MM.1S (cell line): ENCODE measurements around the gene CNOT2.

Source experiments
- DNase-seq: peaks from one replicate; pipeline ENCODE4 v3.0.0-alpha.2; 2015
- H2AFZ ChIP-seq: fragments of 300-600 bp; sonication (generic); 2 replicates; pipeline ENCODE4 v1.6.0; 2016; ENCODE audit warnings: antibody characterized with exemption, low read length
- H3F3A ChIP-seq: fragments of 300-600 bp; sonication (generic); 2 replicates; pipeline ENCODE4 v1.6.1; 2016; ENCODE audit warnings: mild to moderate bottlenecking, antibody characterized with exemption, low read length, moderate library complexity, mixed read lengths; ENCODE audit not compliant: insufficient read depth
- H3K27ac ChIP-seq: fragments of 300-600 bp; sonication (generic); 2 replicates; pipeline ENCODE4 v1.5.1; 2016; ENCODE audit warnings: mild to moderate bottlenecking, low read length
- H3K27me3 ChIP-seq: fragments of 300-600 bp; sonication (generic); replicated peaks from 2 replicates; pipeline ENCODE4 v1.6.0; 2016; ENCODE audit warnings: low read length; ENCODE audit not compliant: insufficient read depth
- H3K36me3 ChIP-seq: fragments of 300-600 bp; sonication (generic); replicated peaks from 2 replicates; pipeline ENCODE4 v1.6.1; 2016; ENCODE audit warnings: mild to moderate bottlenecking, low read length, mixed read lengths; ENCODE audit not compliant: insufficient read depth
- H3K4me1 ChIP-seq: fragments of 300-600 bp; sonication (generic); 2 replicates; pipeline ENCODE4 v1.6.1; 2016; ENCODE audit warnings: low read length, mixed read lengths
- H3K4me2 ChIP-seq: fragments of 300-600 bp; sonication (generic); 2 replicates; pipeline ENCODE4 v1.6.0; 2016; ENCODE audit warnings: low read depth, low read length
- H3K4me3 ChIP-seq: fragments of 300-600 bp; sonication (generic); 2 replicates; pipeline ENCODE4 v1.5.1; 2016; ENCODE audit warnings: low read length, mixed read lengths
- H3K79me2 ChIP-seq: fragments of 300-600 bp; sonication (generic); 2 replicates; pipeline ENCODE4 v1.6.1; 2016; ENCODE audit warnings: mixed run types, low read length, mixed read lengths
- H3K9ac ChIP-seq: fragments of 300-600 bp; sonication (generic); 2 replicates; pipeline ENCODE4 v1.6.1; 2016; ENCODE audit warnings: low read length, mixed read lengths
- H3K9me2 ChIP-seq: fragments of 300-600 bp; sonication (generic); replicated peaks from 2 replicates; pipeline ENCODE4 v1.6.1; 2016; ENCODE audit warnings: mild to moderate bottlenecking, low read length, mixed read lengths; ENCODE audit not compliant: insufficient read depth
- H3K9me3 ChIP-seq: fragments of 300-600 bp; sonication (generic); replicated peaks from 2 replicates; pipeline ENCODE4 v1.6.1; 2016; ENCODE audit warnings: mild to moderate bottlenecking, low read length, mixed read lengths; ENCODE audit not compliant: insufficient read depth
- H4K20me1 ChIP-seq: fragments of 300-600 bp; sonication (generic); 2 replicates; pipeline ENCODE4 v1.6.1; 2016; ENCODE audit warnings: mild to moderate bottlenecking, low read length, moderate library complexity, mixed read lengths; ENCODE audit not compliant: insufficient read depth
- CTCF ChIP-seq: fragments of 300-600 bp; sonication (generic); IDR thresholded peaks from 2 replicates; pipeline ENCODE4 v1.5.1; 2016; ENCODE audit warnings: antibody characterized with exemption, low read length, mixed read lengths
- EZH2 ChIP-seq: fragments of 300-600 bp; sonication (generic); optimal IDR thresholded peaks from 2 replicates; pipeline ENCODE3; 2017; ENCODE audit warnings: low read depth, mild to moderate bottlenecking, antibody characterized with exemption, low read length, mixed read lengths
- EZH2phosphoT487 ChIP-seq: fragments of 300-600 bp; sonication (generic); IDR thresholded peaks from 2 replicates; pipeline ENCODE4 v1.6.1; 2018; ENCODE audit warnings: antibody characterized with exemption, low read length

Gene CNOT2

GRCh38 chr12:70314145-70314544 is 70.9 kb downstream of the CNOT2 start:
- TF ChIP-seq EZH2phosphoT487 (no peak), CTCF (no peak), EZH2 (no peak)
- no peak for DNase-seq
- Histone ChIP-seq H2AFZ (no peak overlapping the region), H3K9me2 (no peaks in the 10 kb centered on the region), H3K27me3 (no peaks in the 10 kb centered on the region), H3K9me3 (no peaks in the 10 kb centered on the region), H3K36me3 (no peaks in the 10 kb centered on the region; the same call in 1 of the 2 replicates), H3K27ac (no peak overlapping the region), H3K4me3 (no peak overlapping the region), H3F3A (peaks cover 12% of the 10 kb centered on the region; the same call in 1 of the 2 replicates), H3K4me1 (peaks cover 20% of the 10 kb centered on the region), H4K20me1 (no peaks in the 10 kb centered on the region), H3K9ac (no peak overlapping the region), H3K79me2 (peaks cover 55% of the 10 kb centered on the region), H3K4me2 (no peak overlapping the region)

- DNase-seq: peak; percentile 73
- H3K79me2 ChIP-seq: peaks cover 45% of the 10 kb centered on the region
Measured at GRCh38 chr12:70317781-70318180, 74.5 kb downstream of the CNOT2 start.

GRCh38 chr12:70319605-70320004 is 76.4 kb downstream of the CNOT2 start:
- DNase-seq: no peak
- peaks cover 12% of the 10 kb centered on the region; the same call in 1 of the 2 replicates for H3F3A ChIP-seq
- peaks cover 20% of the 10 kb centered on the region for H3K4me1 ChIP-seq
- H3K9me3 ChIP-seq: no peaks in the 10 kb centered on the region
- H3K9me2 ChIP-seq: no peaks in the 10 kb centered on the region
- no peak overlapping the region for H3K27ac ChIP-seq
- no peak overlapping the region for H3K4me2 ChIP-seq
- H3K4me3 ChIP-seq: no peak overlapping the region
- no peak overlapping the region for H3K9ac ChIP-seq
- no peak overlapping the region for H2AFZ ChIP-seq
- no peaks in the 10 kb centered on the region for H3K27me3 ChIP-seq
- H3K36me3 ChIP-seq: no peaks in the 10 kb centered on the region
- TF ChIP-seq EZH2: no peak
- no peaks in the 10 kb centered on the region for H4K20me1 ChIP-seq
- peaks cover 28% of the 10 kb centered on the region for H3K79me2 ChIP-seq

More at GRCh38 chr12:70317781-70318180, 74.5 kb downstream of the CNOT2 start:
- Histone ChIP-seq H4K20me1 (no peaks in the 10 kb centered on the region), H3K4me2 (peak overlapping the region; percentile 35), H2AFZ (no peak overlapping the region), H3K9me3 (no peaks in the 10 kb centered on the region), H3K27me3 (no peaks in the 10 kb centered on the region), H3K9me2 (no peaks in the 10 kb centered on the region), H3K36me3 (no peaks in the 10 kb centered on the region), H3K4me3 (no peak overlapping the region), H3K27ac (no peak overlapping the region), H3F3A (peaks cover 12% of the 10 kb centered on the region; the same call in 1 of the 2 replicates), H3K4me1 (peaks cover 20% of the 10 kb centered on the region), H3K9ac (no peak overlapping the region)
- TF ChIP-seq CTCF: no peak
- TF ChIP-seq EZH2phosphoT487: no peak
- no peak for TF ChIP-seq EZH2

GRCh38 chr12:70321191-70321590 is 78.0 kb downstream of the CNOT2 start:
- DNase-seq: no peak
- H3K9me2 ChIP-seq: no peaks in the 10 kb centered on the region
- no peak overlapping the region for H3K9ac ChIP-seq
- no peaks in the 10 kb centered on the region for H4K20me1 ChIP-seq
- H3K4me1 ChIP-seq: peaks cover 20% of the 10 kb centered on the region
- H3K4me2 ChIP-seq: no peak overlapping the region
- peaks cover 12% of the 10 kb centered on the region; the same call in 1 of the 2 replicates for H3F3A ChIP-seq
- no peak for TF ChIP-seq EZH2phosphoT487
- no peak for TF ChIP-seq EZH2
- H3K27ac ChIP-seq: no peak overlapping the region
- peaks cover 26% of the 10 kb centered on the region for H3K79me2 ChIP-seq
- no peak overlapping the region for H3K4me3 ChIP-seq
- H2AFZ ChIP-seq: no peak overlapping the region
- no peaks in the 10 kb centered on the region for H3K36me3 ChIP-seq
- H3K27me3 ChIP-seq: no peaks in the 10 kb centered on the region
- no peaks in the 10 kb centered on the region for H3K9me3 ChIP-seq
